SK-N-SH (cell line): ENCODE measurements around the gene WDR7. TPM values are rescaled to one million over a fixed set of nuclear protein-coding genes. Genes with fewer than 3 reads are reported as not detected.

Source experiments
- CTCF ChIA-PET: fragments of 300-600, 350-600 bp; formaldehyde crosslinking; extraction: SDS; loops from one replicate; lab custom pipeline; 2021; lab: Yijun Ruan, JAX
- POLR2A ChIA-PET: fragments of 350-600 bp; sonication (Branson Sonifier 250); formaldehyde crosslinking; extraction: SDS; loops from one replicate; lab custom pipeline; 2020; ENCODE audit warnings: antibody characterized with exemption, inconsistent platforms; lab: Yijun Ruan, JAX
- DNase-seq: peaks from one replicate; pipeline ENCODE4 v3.0.0; 2012
- H2AFZ ChIP-seq: fragments of 200-600 bp; sonication (generic); 2 replicates; pipeline ENCODE4 v1.8.1; 2016; ENCODE audit warnings: antibody characterized with exemption, mild to moderate bottlenecking, low read depth
- H3F3A ChIP-seq: fragments of 200-600 bp; sonication (generic); replicated peaks from 2 replicates; pipeline ENCODE3; 2016; ENCODE audit warnings: antibody characterized with exemption, mild to moderate bottlenecking; ENCODE audit not compliant: insufficient read depth
- H3K27ac ChIP-seq, 2 experiments: fragments of 200-500 bp in 1 of 2; fragments of 200-600 bp in 1 of 2; sonication (Bioruptor generic) in 1 of 2; sonication (generic), shearing (Covaris generic) in 1 of 2; 2 replicates each; pipeline versions ENCODE4 v1.5.1 to v1.6.1; 2014 to 2016; ENCODE audit warnings: low read depth in 2 of 2, inconsistent platforms in 1 of 2, low read length in 1 of 2, mild to moderate bottlenecking in 1 of 2, mixed read lengths in 1 of 2
- H3K27me3 ChIP-seq: fragments of 200-600 bp; sonication (generic), shearing (Covaris generic); 2 replicates; pipeline ENCODE4 v1.6.1; 2016; ENCODE audit warnings: mixed run types; ENCODE audit not compliant: insufficient read depth
- H3K36me3 ChIP-seq, 2 experiments: fragments of 200-500 bp in 1 of 2; fragments of 200-600 bp in 1 of 2; sonication (Bioruptor generic) in 1 of 2; sonication (generic) in 1 of 2; replicated peaks in 1 of 2; 2 replicates each; pipeline versions ENCODE3 to v1.5.1; 2014 to 2016; ENCODE audit warnings: low read length in 1 of 2, mild to moderate bottlenecking in 1 of 2; ENCODE audit not compliant: insufficient read depth in 2 of 2, control insufficient read depth in 1 of 2
- H3K4me1 ChIP-seq, 2 experiments: fragments of 200-500 bp in 1 of 2; fragments of 200-600 bp in 1 of 2; sonication (Bioruptor generic) in 1 of 2; sonication (generic), shearing (Covaris generic) in 1 of 2; 2 replicates each; pipeline versions ENCODE4 v1.5.1 to v1.6.1; 2014 to 2016; ENCODE audit warnings: low read depth in 1 of 2, low read length in 1 of 2, mixed run types in 1 of 2; ENCODE audit not compliant: insufficient read depth in 2 of 2, control insufficient read depth in 1 of 2
- H3K4me2 ChIP-seq: fragments of 200-600 bp; sonication (generic), shearing (Covaris generic); 2 replicates; pipeline ENCODE4 v1.6.1; 2017; ENCODE audit warnings: mixed run types
- H3K4me3 ChIP-seq, 2 experiments: fragments of 200-500 bp in 1 of 2; fragments of 200-600 bp in 1 of 2; sonication (Bioruptor generic) in 1 of 2; sonication (generic), shearing (Covaris generic) in 1 of 2; 2 replicates each; pipeline versions ENCODE4 v1.5.1 to v1.8.1; 2014 to 2016; ENCODE audit warnings: low read depth in 2 of 2, inconsistent platforms in 1 of 2, low read length in 1 of 2, mild to moderate bottlenecking in 1 of 2, mixed read lengths in 1 of 2, moderate library complexity in 1 of 2
- H3K79me2 ChIP-seq: fragments of 200-600 bp; sonication (generic); 2 replicates; pipeline ENCODE4 v1.8.1; 2017; ENCODE audit warnings: mild to moderate bottlenecking; ENCODE audit not compliant: insufficient read depth
- H3K9ac ChIP-seq: fragments of 200-600 bp; sonication (generic); 2 replicates; pipeline ENCODE4 v1.6.1; 2017; ENCODE audit warnings: mixed run types
- H3K9me2 ChIP-seq: fragments of 200-600 bp; sonication (generic); 2 replicates; pipeline ENCODE4 v1.6.1; 2017; ENCODE audit warnings: mixed run types
- H3K9me3 ChIP-seq: fragments of 200-600 bp; sonication (generic); 2 replicates; pipeline ENCODE4 v1.6.1; 2017; ENCODE audit warnings: mixed run types, mild to moderate bottlenecking, moderate library complexity
- H4K20me1 ChIP-seq: fragments of 200-600 bp; sonication (generic); 2 replicates; pipeline ENCODE4 v1.6.1; 2017; ENCODE audit warnings: mild to moderate bottlenecking, mixed run types; ENCODE audit not compliant: insufficient read depth
- CHD2 ChIP-seq: fragments of 150-350 bp; IDR thresholded peaks from 2 replicates; pipeline ENCODE4 v1.6.1; 2018; ENCODE audit warnings: low read length; ENCODE audit not compliant: partially characterized antibody
- CTCF ChIP-seq: fragments of 200-600 bp; sonication (generic); IDR thresholded peaks from 2 replicates; pipeline ENCODE4 v1.6.1; 2017; ENCODE audit warnings: antibody characterized with exemption, mild to moderate bottlenecking, moderate library complexity
- ELF1 ChIP-seq: IDR thresholded peaks from 2 replicates; pipeline ENCODE4 v1.4.0; 2012
- FOXM1 ChIP-seq: IDR thresholded peaks from 2 replicates; pipeline ENCODE4 v1.4.0; 2012; ENCODE audit warnings: low read depth, mild to moderate bottlenecking
- GATA2 ChIP-seq: sonication (generic); formaldehyde crosslinking; IDR thresholded peaks from 2 replicates; pipeline ENCODE4 v1.5.0; 2020; ENCODE audit warnings: mild to moderate bottlenecking, missing genetic modification reagents
- MAX ChIP-seq: IDR thresholded peaks from 2 replicates; pipeline ENCODE4 v1.4.0; 2012; ENCODE audit warnings: low read depth
- REST ChIP-seq: IDR thresholded peaks from 2 replicates; pipeline ENCODE4 v1.6.1; 2012; ENCODE audit warnings: mild to moderate bottlenecking, low read depth, low read length, moderate library complexity
- RFX5 ChIP-seq: IDR thresholded peaks from 2 replicates; pipeline ENCODE4 v1.6.1; 2012; ENCODE audit warnings: mild to moderate bottlenecking, improper control_type of control experiment, low read length
- SMC3 ChIP-seq: IDR thresholded peaks from 2 replicates; pipeline ENCODE4 v1.6.1; 2012; ENCODE audit warnings: low read depth, low read length, improper control_type of control experiment
- TAF1 ChIP-seq: IDR thresholded peaks from 2 replicates; pipeline ENCODE4 v1.6.1; 2012; ENCODE audit warnings: low read depth, mild to moderate bottlenecking, low read length, moderate library complexity, borderline replicate concordance
- ZBTB33 ChIP-seq: IDR thresholded peaks from 2 replicates; pipeline ENCODE4 v1.4.0; 2012; ENCODE audit warnings: low read depth, borderline replicate concordance
- WGBS: methylation state at CpG from one replicate; pipeline ENCODE4 v1.1.6; 2017; ENCODE audit warnings: low lambda C conversion rate; 5-methylcytosine and 5-hydroxymethylcytosine counted together
- polyA plus RNA-seq, 3 experiments: library from polyadenylated mRNA; depleted of rRNA; stranded (reverse); fragments of >200 nt; gene quantifications; 2 replicates each; pipeline ENCODE4 v1.2.3, GENCODE V29; 2012

Gene WDR7
- polyA plus RNA-seq, 1 of the 3 experiments (the other 2 are of a cell fraction), result 4.1 TPM

GRCh38 chr18:56770097-56770496 lies 118.9 kb downstream of the WDR7 start:
- Histone ChIP-seq H3K27ac (no peak overlapping the region), H3K4me2 (no peak overlapping the region), H3K9ac (no peak overlapping the region), H3K27me3 (no peaks in the 10 kb centered on the region), H2AFZ (no peak overlapping the region), H3K79me2 (no peaks in the 10 kb centered on the region), H3K36me3 (no peaks in the 10 kb centered on the region), H3K4me3 (no peak overlapping the region), H3F3A (no peaks in the 10 kb centered on the region), H3K4me1 (no peaks in the 10 kb centered on the region; a peak in 1 of 4 replicates), H4K20me1 (no peaks in the 10 kb centered on the region), H3K9me2 (no peaks in the 10 kb centered on the region), H3K9me3 (no peaks in the 10 kb centered on the region)
- CTCF ChIA-PET, result no interaction called here
- TF ChIP-seq REST (no peak), TAF1 (no peak), RFX5 (no peak), ZBTB33 (no peak), CTCF (no peak), ELF1 (no peak), SMC3 (no peak), FOXM1 (no peak), CHD2 (no peak)
- 66% methylated on average over 3 of the region's 3 CpGs for WGBS
- no peak for DNase-seq
- POLR2A ChIA-PET, result no interaction called here

GRCh38 chr18:56770873-56771272 lies 119.7 kb downstream of the WDR7 start:
- H4K20me1 ChIP-seq, result no peaks in the 10 kb centered on the region
- no peak for DNase-seq
- no peaks in the 10 kb centered on the region for H3F3A ChIP-seq
- ChIA-PET CTCF (interaction anchor here (1.3 kb wide), 1 partner anchor 12 kb away, joined by 3 read pairs; no protein-coding TSS in a partner anchor), POLR2A (no interaction called here)
- no peak for TF ChIP-seq CTCF
- TF ChIP-seq MAX, result no peak
- no peak for TF ChIP-seq GATA2 (CRISPR knock-in tag)
- no peak overlapping the region for H3K27ac ChIP-seq
- H2AFZ ChIP-seq, result no peak overlapping the region
- no peaks in the 10 kb centered on the region for H3K36me3 ChIP-seq
- H3K4me3 ChIP-seq, result no peak overlapping the region
- no peaks in the 10 kb centered on the region for H3K9me3 ChIP-seq
- H3K9ac ChIP-seq, result no peak overlapping the region
- no peak overlapping the region for H3K4me2 ChIP-seq
- no peaks in the 10 kb centered on the region for H3K27me3 ChIP-seq
- no peaks in the 10 kb centered on the region; a peak in 1 of 4 replicates for H3K4me1 ChIP-seq
- no peaks in the 10 kb centered on the region for H3K79me2 ChIP-seq
- H3K9me2 ChIP-seq, result no peaks in the 10 kb centered on the region
